ENCODE data around the gene ZNF518A.

The ZNF518A gene, protein sequence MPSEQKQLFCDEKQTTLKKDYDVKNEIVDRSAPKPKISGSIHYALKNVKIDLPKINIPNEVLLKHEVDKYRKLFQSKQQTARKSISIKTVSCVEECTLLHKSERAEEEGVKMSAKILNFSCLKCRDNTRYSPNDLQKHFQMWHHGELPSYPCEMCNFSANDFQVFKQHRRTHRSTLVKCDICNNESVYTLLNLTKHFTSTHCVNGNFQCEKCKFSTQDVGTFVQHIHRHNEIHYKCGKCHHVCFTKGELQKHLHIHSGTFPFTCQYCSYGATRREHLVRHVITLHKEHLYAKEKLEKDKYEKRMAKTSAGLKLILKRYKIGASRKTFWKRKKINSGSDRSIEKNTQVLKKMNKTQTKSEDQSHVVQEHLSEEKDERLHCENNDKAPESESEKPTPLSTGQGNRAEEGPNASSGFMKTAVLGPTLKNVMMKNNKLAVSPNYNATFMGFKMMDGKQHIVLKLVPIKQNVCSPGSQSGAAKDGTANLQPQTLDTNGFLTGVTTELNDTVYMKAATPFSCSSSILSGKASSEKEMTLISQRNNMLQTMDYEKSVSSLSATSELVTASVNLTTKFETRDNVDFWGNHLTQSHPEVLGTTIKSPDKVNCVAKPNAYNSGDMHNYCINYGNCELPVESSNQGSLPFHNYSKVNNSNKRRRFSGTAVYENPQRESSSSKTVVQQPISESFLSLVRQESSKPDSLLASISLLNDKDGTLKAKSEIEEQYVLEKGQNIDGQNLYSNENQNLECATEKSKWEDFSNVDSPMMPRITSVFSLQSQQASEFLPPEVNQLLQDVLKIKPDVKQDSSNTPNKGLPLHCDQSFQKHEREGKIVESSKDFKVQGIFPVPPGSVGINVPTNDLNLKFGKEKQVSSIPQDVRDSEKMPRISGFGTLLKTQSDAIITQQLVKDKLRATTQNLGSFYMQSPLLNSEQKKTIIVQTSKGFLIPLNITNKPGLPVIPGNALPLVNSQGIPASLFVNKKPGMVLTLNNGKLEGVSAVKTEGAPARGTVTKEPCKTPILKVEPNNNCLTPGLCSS (N-terminal part only)

DNA sequence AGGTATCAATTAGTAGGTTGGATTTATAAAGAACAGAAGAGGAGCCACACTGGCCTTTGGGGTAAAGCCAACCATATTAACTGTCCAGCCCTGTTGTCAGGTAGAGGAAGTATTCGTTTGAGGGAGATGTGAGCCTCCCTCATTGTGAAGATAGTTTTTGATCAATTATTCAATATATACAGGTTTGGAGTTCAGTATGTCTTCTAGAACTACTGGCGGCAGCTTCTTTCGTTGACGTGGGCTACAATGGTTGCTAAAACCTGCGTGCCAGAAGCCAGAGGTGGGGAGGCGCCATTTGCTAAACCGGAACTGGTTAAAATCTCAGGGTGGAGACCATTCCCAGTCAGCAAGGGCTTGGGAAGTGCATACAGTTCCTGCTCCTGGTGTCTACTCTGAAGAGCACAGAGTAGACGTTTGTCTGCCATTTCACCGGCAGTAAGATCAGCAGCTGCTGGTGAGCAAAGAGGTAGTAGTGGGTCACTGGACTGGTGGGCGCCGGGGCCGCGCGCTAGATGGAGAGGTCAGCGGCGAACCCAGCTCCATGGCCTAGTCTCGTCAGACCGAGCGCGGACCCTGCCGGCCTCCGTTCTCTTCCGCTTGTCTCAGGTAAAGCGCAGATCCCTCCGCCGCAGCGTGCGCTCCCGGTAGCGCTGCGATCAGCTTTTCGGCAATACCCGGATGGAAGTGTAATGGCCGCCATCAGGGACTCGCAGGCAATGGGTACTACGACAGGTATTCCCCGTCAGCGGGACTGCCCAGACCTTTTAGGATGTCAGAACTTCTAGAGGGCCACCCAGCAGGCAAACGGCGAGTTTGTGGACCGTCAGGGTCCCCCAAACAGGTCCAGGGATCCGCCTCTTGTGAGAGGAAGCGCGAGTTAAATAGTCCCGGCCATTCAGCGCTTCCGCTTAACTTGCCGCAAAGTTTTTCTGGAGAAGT lies at the start of gene ZNF518A:
ZNF518A (plus strand) TSS at position 911 of the 939 bp plus-strand sequence. CDS start 26,026 bp downstream, outside the sequence.
- DNase-seq, result peak; percentile 88

DNA sequence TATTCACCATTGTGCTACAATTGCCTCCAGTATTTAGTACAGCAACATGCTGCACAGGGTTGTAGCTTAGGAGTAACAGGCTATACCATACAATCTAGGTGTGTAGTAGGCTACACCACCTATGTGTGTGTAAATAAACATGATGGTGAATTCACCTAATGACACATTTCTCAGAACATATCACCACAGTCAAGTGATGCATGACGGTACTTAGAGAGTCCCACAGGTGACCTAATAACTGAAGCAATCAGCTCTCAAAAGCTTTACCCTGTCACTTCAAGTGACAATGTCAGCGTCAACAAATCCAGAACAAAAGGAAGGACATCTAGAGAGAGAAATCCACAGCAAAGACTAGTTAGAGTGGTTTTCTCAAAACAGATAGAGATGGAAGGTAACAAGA lies 47.9 kb upstream of the ZNF518A start:
- DNase-seq, result no peak

DNA sequence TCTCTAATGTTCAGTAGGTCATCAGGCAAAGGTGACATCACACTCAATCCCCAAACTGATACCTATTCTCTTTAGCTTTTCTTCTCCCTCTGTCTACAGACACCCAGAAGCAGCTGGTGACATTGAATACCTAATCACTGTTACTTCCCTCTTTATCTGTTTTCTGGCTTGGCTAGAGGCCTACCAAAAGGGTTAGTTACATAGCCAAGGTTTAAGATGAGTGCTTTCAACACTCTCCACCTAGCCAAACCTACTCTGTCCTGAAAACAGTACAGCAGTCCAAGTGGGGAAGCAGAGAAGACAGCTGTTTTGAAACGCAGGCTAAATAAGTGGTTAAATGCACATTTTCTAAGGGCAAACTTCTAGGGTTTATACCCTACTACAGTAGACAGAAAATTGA lies 47.3 kb upstream of the ZNF518A start:
- no peak for DNase-seq

DNA sequence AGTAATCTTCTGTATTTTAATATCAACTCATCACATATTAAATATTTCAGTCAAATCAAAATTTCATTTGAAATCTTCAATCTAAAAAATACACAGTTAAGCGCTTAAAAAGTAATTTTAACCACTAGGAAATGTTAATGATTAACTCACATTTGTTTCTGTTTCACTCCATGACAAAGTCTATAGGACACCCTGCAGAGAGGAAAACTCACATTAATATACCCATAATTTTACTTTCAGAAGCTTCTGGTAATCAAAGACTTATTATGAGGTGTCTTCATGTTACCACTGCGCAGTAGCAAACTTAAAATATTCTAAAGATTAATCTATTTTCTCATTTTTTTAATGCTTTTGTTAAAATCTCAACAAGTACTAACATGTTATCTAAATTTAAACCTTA lies 41.0 kb upstream of the ZNF518A start:
- DNase-seq, result no peak

DNA sequence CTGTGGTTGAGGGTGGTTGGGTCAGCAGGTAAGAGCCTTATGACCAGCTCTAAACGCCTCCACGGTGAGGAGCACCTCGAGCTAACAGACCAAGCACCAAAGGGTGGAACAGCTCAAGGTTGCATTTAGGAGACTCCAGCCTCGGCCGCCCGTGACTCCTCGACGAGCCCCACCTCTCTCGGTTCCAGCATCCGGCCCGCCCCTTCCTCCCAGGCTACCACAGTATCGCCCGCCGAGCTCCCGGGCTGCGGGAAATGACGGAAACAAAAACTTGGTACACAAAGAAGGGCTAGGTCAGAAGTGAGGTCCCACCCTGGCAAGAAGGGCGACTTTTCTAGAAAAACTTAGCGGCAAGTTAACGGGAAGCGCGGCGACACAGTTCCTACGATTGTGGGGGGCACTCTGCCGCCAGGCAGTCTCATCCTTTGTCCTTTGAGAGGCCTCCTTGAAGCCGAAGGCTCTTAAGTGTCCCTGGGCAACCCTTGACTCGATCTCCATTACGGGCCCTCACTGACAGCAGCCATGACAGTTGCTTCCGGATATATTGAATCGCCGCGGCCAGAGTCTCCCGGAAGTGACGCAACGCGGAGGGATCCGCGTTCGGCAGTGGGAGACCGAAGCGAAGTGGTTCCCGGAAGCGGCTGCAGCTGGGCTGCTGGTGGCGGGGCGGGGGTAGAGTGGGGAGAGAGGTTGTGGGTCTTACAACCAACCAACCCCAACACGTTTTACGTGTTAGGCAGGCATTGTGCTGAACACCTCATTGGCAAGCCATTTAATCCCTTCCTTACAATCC lies 40.2 kb upstream of the ZNF518A start:
- DNase-seq, result peak; percentile 92

DNA sequence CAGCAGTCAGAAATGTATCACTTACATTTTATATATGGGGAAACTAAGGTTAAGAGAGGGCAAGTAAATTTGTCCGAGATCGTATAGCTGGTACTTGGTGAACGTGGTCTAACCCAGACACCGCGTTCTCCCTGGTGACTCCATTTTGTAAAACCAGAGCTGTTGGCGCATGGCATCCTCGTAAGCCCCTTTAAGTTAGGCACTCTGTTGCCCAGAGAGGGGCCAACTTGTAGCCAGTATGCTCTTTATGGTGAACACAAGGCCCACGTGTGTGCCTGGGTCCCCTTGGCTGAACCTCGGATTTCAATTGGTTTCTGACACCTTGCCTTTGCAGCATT lies 39.7 kb upstream of the ZNF518A start:
- no peak for DNase-seq

DNA sequence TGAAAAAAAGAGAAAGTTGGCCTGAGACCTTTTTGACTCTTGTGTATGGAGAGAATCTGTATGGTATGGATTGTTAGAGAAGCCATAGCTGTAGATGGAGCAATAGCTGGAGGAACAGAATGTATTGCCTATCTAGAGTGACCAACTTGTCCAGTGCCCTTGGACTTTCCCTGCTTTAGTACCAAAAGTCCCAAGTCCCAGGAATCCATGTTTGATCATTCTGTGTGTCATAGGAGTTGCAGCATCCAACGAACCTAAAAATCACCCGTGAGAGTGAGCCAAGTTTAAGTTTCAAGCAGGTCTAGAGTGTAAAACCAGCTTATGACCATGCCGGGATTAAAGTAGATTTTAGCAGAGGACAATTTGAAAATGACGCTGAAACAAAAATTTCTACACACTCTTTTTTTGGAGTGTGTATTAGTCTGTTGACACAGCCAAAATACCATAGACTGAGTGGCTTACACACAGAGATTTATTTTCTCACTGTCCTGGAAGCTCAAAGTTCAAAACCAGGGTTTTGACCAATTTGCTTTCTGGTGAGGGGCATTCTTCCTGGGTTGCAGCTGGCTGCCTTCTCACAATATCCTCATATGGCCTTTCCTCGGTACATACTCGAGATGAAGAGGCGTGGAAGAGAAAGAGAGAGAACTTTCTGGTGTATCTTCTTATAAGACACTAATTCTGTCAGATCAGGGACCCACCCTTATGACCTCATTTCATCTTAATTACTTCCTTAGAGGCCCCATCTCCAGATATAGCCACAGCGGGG lies 36.9 kb upstream of the ZNF518A start:
- DNase-seq, result no peak

DNA sequence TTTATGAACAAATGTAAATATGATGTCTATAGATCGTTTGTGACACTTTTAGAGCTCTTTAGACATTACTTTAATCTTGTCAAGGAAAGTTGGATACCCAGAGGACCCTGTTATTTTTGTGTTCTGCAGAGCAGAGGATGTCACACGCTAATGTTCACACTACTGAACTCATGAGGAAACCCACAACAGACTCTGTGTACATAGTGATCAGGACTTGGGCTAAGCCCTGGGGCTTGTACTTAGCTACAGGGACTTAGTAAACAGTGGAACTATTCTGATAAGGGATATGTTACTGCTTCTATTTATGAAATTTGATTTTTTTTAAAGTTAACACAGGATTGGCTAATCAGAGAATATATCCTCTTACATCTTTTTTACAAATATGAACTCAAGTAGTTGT lies 36.1 kb upstream of the ZNF518A start:
- DNase-seq, result no peak

DNA sequence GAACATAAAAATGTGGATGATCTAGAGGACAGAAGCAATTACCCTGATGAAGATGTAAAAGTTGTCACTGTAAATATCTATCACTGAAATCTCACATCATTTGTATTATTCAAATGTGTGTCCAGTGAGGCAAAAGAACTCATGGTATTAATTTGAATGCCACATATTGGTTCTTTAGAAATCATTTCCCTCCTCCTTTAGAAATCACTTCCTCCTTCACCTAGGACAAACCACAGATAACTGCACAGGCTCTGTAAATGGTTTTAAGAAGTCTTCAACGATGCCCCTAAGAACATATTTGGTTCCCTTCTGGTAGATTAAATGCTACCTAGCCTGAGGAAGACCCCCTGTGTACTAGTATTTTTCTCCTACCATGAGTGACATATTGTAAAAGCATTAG lies 33.1 kb upstream of the ZNF518A start:
- no peak for DNase-seq

DNA sequence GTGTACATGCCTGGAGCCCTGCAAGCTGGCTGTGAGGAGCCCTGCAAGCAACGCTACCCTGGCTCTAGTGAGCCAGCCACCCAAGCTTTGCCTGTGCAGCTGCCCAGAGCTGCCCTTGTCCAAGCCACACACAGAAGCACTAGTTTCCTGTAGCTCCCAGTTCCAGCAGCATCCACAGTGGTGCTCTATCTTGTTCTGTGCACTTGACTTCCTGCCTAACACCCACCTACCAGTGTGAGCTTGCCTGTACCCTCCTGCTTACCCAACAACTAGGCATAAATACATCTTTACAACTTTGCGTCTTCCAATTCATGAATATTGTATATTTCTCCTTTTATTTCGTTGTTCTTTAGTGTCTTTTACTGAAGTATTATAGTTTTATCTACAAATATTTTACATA lies 32.2 kb upstream of the ZNF518A start:
- DNase-seq, result no peak

DNA sequence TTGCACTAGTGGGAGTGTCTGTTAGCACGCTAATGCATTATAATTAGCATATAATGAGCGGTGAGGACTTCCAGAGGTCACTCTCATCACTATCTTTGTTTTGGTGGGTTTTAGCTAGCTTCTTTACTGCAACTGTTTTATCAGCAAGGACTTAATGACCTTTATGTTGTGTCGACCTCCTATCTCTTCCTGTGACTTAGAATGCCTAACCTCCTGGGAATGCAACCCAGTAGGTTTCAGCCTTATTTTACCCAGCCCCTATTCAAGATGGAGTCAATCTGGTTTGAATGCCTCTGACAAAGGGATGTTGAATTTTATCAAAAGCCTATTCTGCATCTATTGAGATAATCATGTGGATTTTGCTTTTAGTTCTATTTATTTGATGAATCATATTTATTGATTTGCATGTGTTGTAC lies 22.5 kb upstream of the ZNF518A start:
- no peak for DNase-seq

DNA sequence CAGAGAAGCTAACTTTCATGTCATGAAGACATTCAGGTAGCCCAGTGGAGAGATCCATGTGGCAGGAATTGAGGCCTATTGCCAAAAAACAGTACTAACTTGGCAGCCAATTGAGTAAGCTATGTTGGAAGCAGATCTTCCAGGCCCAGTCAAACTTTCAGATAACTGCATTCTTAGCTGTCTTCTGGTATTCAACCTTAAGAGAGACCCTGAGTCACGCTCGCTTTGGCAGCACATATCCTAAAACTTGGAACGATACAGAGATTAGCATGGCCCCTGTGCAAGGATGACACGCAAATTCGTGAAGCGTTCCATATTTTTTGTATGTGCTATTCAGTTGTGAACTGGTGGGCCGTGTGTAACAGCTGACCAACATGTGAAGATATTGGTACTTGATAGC lies 17.6 kb upstream of the ZNF518A start:
- DNase-seq, result no peak

DNA sequence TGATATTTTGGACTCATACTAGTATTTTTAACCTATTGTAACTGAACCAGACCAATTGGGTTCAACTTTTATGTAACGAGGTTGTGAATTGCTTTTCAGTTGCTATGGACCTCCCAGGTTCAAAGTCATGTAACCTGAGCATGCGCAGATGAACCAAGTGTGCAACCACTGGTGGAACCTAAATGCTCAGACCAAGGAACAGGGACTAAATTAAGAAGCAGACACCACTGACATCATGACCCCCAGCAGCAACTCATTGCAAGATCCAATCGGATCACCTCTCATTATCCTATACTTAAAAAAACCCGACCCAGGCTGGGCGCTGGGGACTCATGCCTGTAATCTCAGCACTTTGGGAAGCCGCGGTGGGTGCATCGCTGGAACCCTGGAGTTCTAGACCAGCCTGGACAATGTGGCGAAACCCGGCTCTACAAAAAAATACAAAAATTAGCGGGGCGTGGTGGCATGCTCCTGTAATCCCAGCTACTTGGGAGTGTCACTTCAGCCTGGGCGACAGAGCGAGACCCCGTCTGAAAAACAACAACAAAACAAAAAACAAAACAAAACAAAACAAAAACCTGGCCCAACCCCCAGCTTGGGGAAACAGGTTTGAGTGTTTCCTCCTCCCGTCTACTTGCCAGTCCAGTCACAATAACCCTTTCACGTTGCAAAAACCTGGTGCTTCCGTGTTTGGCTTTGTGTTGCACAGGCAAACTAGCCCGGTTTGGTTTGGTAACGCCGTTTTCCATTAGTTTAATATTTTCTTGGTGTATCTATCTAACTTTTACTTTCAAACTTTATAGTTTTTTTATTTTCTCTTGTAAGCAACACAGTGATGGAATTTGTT lies 11.3 kb upstream of the ZNF518A start:
- no peak for DNase-seq

DNA sequence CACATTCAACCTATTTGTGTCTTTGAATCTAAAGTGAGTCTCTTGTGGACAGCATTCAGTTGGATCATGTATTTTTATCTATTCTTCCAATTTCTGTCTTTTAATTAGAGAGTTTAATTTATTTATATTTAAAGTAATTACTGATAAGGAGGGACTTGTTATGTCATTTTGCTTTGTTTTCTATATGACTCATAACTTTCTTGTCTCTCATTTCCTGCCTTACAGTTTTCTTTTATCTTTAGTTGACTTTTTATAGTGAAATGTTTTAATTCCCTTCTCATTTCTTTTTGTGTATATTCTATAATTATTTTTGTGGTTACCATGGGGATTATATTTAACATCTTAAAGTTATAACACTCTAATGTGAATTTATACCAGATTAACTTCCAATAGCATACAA lies 7.3 kb upstream of the ZNF518A start:
- no peak for DNase-seq

DNA sequence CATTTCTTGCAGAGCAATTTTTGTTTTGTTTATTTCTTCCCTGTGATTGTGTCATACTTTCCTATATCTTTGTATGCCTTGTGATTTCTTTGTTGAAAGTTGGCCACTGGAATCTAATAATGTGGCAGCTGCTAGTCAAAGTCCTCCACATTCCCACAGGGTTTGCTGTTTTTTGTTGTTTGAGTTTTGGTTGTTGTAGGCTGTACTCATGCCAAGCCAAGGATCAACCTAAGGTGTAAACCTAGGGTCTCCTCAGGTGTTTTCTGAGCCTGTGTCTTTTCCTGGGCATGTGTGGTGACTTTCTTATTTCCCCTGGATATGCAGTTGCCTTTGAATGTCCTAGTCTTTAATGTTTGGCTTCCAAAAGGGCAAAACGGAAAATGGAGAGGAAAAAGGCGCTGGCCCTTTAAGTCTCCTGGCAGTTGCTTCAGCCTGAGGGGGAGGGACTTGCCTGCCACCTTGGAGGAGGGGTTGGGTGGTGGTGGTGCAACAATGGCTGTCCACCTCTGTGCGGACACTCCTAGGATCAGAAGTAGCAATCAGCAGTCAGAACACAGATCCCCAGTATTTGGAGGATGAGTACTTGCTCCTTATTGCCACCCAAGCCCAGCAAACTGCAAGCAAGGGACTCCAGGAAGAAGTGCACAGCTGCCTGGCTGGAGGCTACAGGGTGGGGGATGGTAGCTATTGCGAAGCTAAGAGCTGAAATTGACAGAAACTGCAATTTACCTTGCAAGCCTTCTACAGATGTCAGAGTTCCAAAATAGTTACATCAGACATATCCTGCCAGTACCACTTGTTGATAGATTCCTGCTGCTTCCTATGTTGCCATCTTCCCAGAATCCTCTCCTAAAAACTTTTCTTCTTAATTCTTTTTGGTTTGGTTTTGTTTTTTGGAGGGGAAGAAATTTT lies 5.6 kb upstream of the ZNF518A start:
- DNase-seq, result no peak

DNA sequence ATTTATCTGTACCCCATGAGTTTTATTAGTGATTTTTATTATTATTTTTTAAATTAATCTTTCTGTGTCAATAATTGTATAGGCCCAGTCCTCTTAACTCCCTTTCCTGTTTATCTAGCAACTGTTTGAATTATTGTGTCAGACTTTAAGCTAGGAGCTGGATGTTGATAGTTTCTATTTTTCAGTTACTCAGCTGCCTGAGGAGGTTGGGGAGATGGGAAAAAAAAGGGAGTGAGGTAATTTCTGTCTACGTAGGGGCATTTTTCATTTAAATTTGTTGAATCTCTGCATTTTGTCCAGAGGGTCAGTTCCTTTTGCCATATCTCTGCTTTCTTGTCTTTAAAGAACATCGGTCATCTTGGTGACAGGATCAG lies 5.0 kb upstream of the ZNF518A start:
- DNase-seq, result no peak

DNA sequence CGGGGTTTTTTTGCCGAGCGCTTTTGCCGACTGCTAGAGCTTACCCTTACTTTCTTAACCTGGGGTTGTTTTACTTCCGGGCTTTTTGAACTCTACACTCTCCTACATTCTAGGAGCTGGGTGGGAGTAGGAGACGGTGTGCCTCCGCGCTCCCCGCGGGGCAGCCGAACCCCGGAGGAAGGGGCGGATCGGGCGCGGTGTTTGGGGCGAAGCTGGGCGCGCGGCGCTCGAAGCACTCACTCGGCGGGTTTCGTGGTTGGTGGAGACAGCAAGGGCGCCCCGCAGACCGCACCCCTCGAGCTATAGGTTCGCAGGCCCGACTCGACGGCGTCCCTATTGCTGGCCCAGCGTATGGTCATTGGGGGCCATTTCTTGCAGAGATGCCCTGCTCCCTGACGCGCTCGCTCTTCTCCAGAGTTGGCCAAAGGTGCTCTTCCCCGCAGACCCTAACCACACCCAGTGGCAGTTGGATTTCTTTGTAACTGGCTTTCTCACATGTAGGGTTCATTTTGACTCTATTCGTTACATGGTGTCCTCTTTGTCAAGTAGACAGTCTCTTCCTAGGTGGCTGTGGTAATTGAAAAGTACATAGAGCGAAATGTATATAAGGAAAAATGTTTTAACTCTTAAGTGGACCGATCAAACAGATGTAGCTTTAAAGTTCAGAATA lies 364 bp downstream of the ZNF518A start:
- DNase-seq, result peak; percentile 74

DNA sequence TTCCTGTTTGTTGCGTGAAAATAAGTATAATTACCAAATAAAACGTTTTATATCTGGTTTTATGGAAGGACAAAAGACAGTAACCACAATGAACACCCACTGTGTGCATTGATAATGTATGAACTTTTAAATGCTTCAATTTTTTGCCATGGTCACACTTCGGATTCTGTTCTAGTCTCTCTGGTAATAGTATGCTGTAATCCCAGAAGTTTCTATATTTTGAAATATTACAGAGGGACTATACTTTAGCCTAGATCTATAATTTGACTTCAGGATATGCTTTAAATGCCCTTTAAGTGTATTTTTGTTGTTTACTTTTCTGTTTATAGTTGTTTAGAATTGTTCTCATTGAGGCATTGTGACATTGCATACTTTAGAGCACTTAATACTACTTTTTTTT lies 1.5 kb downstream of the ZNF518A start:
- no peak for DNase-seq
